ENCODE data around the gene VGLL3.

The VGLL3 gene

DNA sequence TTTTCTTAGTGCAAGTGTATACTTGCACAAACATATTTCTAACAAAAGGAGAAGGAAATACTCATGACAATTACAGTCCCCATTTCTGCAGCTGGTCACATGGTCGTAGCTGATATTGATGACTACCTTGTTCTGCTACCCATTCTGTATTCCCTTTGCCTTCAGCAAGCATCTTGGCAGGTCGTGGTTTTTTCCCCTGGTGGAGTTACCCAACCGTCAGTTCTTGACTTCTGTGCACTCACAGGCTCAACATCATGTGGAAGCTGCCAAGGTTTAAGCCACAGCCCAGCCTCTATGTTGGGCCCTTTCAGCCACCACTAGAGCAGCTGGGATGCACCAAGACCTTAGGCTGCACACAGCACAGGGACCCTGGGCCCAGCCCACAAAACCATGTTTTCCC is 56.1 kb downstream of the VGLL3 start:
- no peak for TF ChIP-seq CTCF (IDR thresholded peaks at IDR 0.05; ENCODE audit: low read depth, low read length)

GRCh38 chr3:86930831-86931230 is 60.1 kb downstream of the VGLL3 start:
- H3K4me3 ChIP-seq (ENCODE audit: low read depth, low read length), result no peak overlapping the region
- no peak for TF ChIP-seq CTCF (IDR thresholded peaks at IDR 0.05; ENCODE audit: low read depth, low read length)

More for the DNA sequence above, 56.1 kb downstream of the VGLL3 start:
- no peak overlapping the region for H3K4me3 ChIP-seq (ENCODE audit: low read depth, low read length)

DNA sequence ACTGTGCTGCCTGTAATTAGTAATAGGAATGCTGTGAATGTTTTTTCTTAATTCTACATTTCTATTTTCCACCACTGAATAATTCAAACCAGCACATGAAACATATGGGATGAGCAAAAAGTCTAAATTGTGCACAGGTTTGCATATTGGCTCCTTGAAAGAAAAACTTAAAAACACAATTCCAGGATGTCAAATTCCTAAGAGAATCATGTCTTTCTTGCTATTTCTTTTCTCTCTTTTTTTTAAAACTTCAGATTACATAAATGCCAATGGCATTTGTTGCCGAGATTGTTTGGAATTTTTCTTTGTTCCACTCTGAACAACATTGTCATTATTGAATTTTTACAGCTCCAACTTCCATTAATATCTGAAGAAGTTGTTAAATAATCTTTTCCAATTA is 60.8 kb downstream of the VGLL3 start:
- no peak overlapping the region for H3K4me3 ChIP-seq (ENCODE audit: low read depth, low read length)

GRCh38 chr3:86929046-86929445 is 61.9 kb downstream of the VGLL3 start:
- no peak for TF ChIP-seq CTCF (IDR thresholded peaks at IDR 0.05; ENCODE audit: low read depth, low read length)

More for the DNA sequence above, 60.8 kb downstream of the VGLL3 start:
- TF ChIP-seq CTCF (IDR thresholded peaks at IDR 0.05; ENCODE audit: low read depth, low read length), result no peak

GRCh38 chr3:86923071-86923491 is 67.9 kb downstream of the VGLL3 start:
- no peak overlapping the region for H3K4me3 ChIP-seq (ENCODE audit: low read depth, low read length)
- TF ChIP-seq CTCF (IDR thresholded peaks at IDR 0.05; ENCODE audit: low read depth, low read length), result no peak

More at GRCh38 chr3:86929046-86929445, 61.9 kb downstream of the VGLL3 start:
- no peak overlapping the region for H3K4me3 ChIP-seq (ENCODE audit: low read depth, low read length)

DNA sequence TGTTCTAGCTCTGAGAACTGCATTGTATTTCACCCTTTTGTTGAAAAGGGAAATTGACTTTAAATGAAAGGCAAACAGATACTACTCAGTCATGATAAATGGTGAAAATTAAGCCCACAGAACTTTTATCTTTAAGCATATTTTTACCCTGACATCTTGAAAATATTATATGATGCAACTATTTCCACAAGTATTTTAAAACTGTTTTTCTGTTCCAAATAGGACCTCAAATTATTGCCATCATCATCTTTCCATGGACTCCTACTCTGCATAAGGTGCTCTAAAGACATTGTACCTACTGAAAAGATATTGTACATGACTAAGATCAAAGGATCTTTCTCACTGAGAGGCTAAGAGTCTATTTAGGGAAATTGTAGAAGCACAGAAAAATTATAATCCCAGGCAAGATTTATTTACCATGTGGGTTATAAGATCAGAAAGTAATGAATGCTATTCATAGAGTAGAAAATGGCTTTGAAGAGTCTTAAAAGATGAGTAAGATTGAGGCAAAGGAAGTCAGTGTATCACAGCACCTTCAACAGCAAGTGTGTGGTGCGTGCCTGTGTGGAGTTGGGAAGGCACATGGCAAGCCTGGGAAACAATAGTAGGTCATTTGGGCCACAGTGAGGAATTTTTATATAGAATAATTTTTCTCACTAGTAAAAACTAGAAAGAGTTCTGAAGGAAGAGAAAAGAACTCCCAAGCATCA is 68.8 kb downstream of the VGLL3 start:
- no peak for TF ChIP-seq CTCF (IDR thresholded peaks at IDR 0.05; ENCODE audit: low read depth, low read length)
- H3K4me3 ChIP-seq (ENCODE audit: low read depth, low read length), result no peak overlapping the region

DNA sequence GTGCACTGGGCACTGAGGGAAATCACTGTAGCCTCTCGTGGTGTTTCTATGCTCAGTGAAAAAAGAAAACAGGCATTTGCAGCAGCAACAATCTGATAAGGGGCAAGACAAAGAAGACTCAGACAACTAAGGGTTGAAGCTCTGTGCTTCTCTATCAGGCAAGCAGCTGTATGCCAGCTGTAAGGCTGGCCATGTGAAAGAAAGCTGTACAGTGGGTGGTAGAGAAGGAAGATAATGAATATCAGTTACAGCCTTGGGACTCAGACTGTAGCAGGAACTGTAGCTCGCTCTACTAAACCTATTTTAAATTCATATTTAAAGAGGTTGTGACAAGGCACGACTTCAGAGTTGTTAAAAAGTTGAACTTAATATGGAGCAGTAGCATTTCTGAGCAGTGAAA is 76.3 kb downstream of the VGLL3 start:
- no peak for TF ChIP-seq CTCF (IDR thresholded peaks at IDR 0.05; ENCODE audit: low read depth, low read length)
- no peak overlapping the region for H3K4me3 ChIP-seq (ENCODE audit: low read depth, low read length)
